Hematopoietic multipotent progenitor cell treated with erythropoietin and hydrocortisone succinate and interleukin-3 and kit ligand, for 15 days (in vitro differentiated cells): ENCODE data around the gene PRADC1.
"Not testable (repeated sequence)": the region's sequence is repeated elsewhere in the genome, so short reads cannot be mapped to it uniquely, and the experiment has no call there.

Experiments
- DNase-seq: peaks from one replicate; pipeline ENCODE4 v3.0.0-alpha.2; 2015; ENCODE audit warnings: low spot score

The PRADC1 gene

DNA sequence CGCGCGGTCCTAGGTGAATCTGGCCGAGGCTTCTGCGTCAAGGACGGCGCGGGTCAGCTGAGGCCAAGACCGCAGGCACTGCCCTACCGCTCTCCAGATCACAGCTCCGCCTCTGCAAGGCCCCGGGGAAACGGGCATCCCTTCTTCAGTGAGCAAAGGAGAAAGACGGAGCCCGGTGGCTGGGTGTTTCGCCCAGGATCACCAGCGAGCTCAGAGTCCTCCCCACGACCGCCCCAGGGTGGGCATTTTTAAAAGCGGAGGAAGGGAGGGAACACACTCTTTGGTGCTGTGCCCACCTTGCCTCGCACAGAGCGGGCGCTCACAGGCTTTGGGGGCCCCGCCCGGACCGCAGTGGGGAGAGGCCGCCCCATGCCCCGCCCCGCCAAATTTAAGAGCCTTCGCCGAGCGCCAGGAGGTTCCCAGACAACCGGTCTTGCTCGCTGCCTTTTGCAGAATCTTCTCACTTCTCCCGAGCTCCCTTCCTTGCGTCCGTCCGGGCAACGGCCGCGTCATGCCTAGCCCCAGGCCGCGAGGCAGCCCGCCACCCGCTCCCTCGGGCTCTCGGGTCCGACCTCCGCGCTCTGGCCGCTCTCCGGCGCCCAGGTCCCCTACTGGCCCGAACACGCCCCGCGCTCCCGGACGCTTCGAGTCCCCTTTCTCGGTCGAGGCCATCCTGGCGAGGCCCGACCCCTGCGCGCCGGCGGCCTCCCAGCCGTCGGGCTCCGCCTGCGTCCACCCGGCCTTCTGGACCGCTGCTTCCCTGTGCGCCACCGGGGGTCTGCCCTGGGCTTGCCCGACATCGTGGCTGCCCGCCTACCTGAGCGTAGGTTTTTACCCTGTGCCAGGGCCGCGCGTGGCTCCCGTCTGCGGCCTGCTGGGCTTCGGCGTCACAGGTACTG, 30.6 kb downstream of the PRADC1 start, which contains the start of gene NOTO:
Gene NOTO (plus strand): TSS at position 419 of the 899 bp plus-strand sequence. CDS start 93 bp downstream, at position 512.
- no peak for DNase-seq

- DNase-seq = not testable (repeated sequence)
These were observed 32.8 kb downstream of the PRADC1 start for GRCh38 chr2:73200281-73200680.

GRCh38 chr2:73197579-73197978, 35.5 kb downstream of the PRADC1 start:
- no peak for DNase-seq

GRCh38 chr2:73187549-73187948, 45.5 kb downstream of the PRADC1 start:
- no peak for DNase-seq

- DNase-seq = no peak
These were observed 47.1 kb downstream of the PRADC1 start for GRCh38 chr2:73185965-73186364.
